Liver (tissue), 9 donors: ENCODE measurements around the gene ZNF860. TPM values are rescaled to one million over a fixed set of nuclear protein-coding genes. Genes with fewer than 3 reads are reported as not detected.
A peak's percentile ranks its signal among the peaks of the same experiment; 100 is the strongest.

Experiments used
- DNase-seq: peaks from one replicate; pipeline ENCODE4 v3.0.0-alpha.2; 2017; ENCODE audit warnings: low spot score
- H3K27ac ChIP-seq, 2 donors: one replicate each; pipeline ENCODE4 v1.7.0; 2013; ENCODE audit warnings: inconsistent platforms in 2 of 2, low read length in 2 of 2, control low read depth in 1 of 2, low read depth in 1 of 2, mild to moderate bottlenecking in 1 of 2
- H3K27me3 ChIP-seq, 4 donors: one replicate each; pipeline versions ENCODE4 v1.6.1 to v1.7.0; 2013; ENCODE audit warnings: low read length in 3 of 4, inconsistent platforms in 1 of 4, mild to moderate bottlenecking in 1 of 4, moderate library complexity in 1 of 4; ENCODE audit not compliant: control insufficient read depth in 4 of 4, insufficient read depth in 4 of 4
- H3K36me3 ChIP-seq, 4 donors: one replicate each; pipeline versions ENCODE4 v1.6.1 to v1.7.0; 2013; ENCODE audit warnings: low read length in 3 of 4, mild to moderate bottlenecking in 3 of 4, low read depth in 1 of 4, moderate library complexity in 1 of 4; ENCODE audit not compliant: control insufficient read depth in 4 of 4, insufficient read depth in 3 of 4
- H3K4me1 ChIP-seq, 4 donors: one replicate each; pipeline versions ENCODE4 v1.6.1 to v1.7.0; 2013; ENCODE audit warnings: low read length in 3 of 4, mild to moderate bottlenecking in 3 of 4, moderate library complexity in 1 of 4; ENCODE audit not compliant: control insufficient read depth in 4 of 4, insufficient read depth in 4 of 4
- H3K4me3 ChIP-seq, 3 donors: one replicate each; pipeline versions ENCODE4 v1.6.1 to v1.7.0; 2013; ENCODE audit warnings: low read length in 3 of 3, control low read depth in 1 of 3, low read depth in 1 of 3, mild to moderate bottlenecking in 1 of 3
- H3K9ac ChIP-seq, 2 donors: one replicate each; pipeline ENCODE4 v1.7.0; 2013; ENCODE audit warnings: low read length in 2 of 2, mild to moderate bottlenecking in 2 of 2, moderate library complexity in 2 of 2, control low read depth in 1 of 2, low read depth in 1 of 2
- H3K9me3 ChIP-seq, 4 donors: one replicate each; pipeline versions ENCODE4 v1.6.1 to v1.7.0; 2013; ENCODE audit warnings: low read length in 3 of 4; ENCODE audit not compliant: control insufficient read depth in 4 of 4
- ATF3 ChIP-seq: IDR thresholded peaks from 2 replicates; pipeline ENCODE4 v1.6.1; 2016; ENCODE audit warnings: antibody characterized with exemption
- EGR1 ChIP-seq, 2 donors: IDR thresholded peaks; 2 replicates each; pipeline ENCODE4 v1.6.1; 2016 to 2018; ENCODE audit warnings: antibody characterized with exemption in 2 of 2, low read depth in 2 of 2
- FOXA1 ChIP-seq: IDR thresholded peaks from 2 replicates; pipeline ENCODE4 v1.6.1; 2016; ENCODE audit warnings: antibody characterized with exemption
- HNF4A ChIP-seq, 2 donors: conservative IDR thresholded peaks; 2 replicates each; pipeline ENCODE4 v1.6.1; 2016; ENCODE audit warnings: antibody characterized with exemption in 2 of 2, mild to moderate bottlenecking in 2 of 2
- HNF4G ChIP-seq: IDR thresholded peaks from 2 replicates; pipeline ENCODE4 v1.6.1; 2016; ENCODE audit warnings: antibody characterized with exemption
- NR2F2 ChIP-seq: IDR thresholded peaks from 2 replicates; pipeline ENCODE4 v1.6.1; 2016; ENCODE audit warnings: antibody characterized with exemption
- RAD21 ChIP-seq, 2 donors: IDR thresholded peaks; 2 replicates each; pipeline ENCODE4 v1.6.1; 2016; ENCODE audit warnings: antibody characterized with exemption in 2 of 2, mild to moderate bottlenecking in 2 of 2
- RXRA ChIP-seq, 2 donors: IDR thresholded peaks; 2 replicates each; pipeline ENCODE4 v1.6.1; 2017 to 2018; ENCODE audit warnings: antibody characterized with exemption in 2 of 2, mild to moderate bottlenecking in 1 of 2
- YY1 ChIP-seq: IDR thresholded peaks from 2 replicates; pipeline ENCODE4 v1.6.1; 2016; ENCODE audit warnings: antibody characterized with exemption, mild to moderate bottlenecking
- WGBS: extraction: QIAGEN DNeasy Blood & Tissue Kit; methylation state at CpG from one replicate; pipeline ENCODE4 v1.1.7; 2013; 5-methylcytosine and 5-hydroxymethylcytosine counted together
- polyA plus RNA-seq, 2 donors: library from polyadenylated mRNA; stranded (reverse) in 1 of 2; unstranded in 1 of 2; fragments of 200-250 nt in 1 of 2; fragments of >200 nt in 1 of 2; fragmentation: Nextera tagmentation in 1 of 2; extraction: Ambion mirVana in 1 of 2; gene quantifications; one replicate each; pipeline versions ENCODE4 v1.2.1 to v1.2.3, GENCODE V29; 2013 to 2015
- total RNA-seq, 2 donors: library from RNA; depleted of rRNA; stranded (reverse); fragments of >200 nt; gene quantifications; one replicate each; pipeline ENCODE4 v1.2.3, GENCODE V29; 2014
- TF ChIP-seq, protein P1 (sequence below): IDR thresholded peaks from 2 replicates; pipeline ENCODE4 v1.6.1; 2016; ENCODE audit warnings: antibody characterized with exemption
- TF ChIP-seq, protein P2 (sequence below): IDR thresholded peaks from 2 replicates; pipeline ENCODE4 v1.6.1; 2016; ENCODE audit warnings: antibody characterized with exemption
- TF ChIP-seq, protein P3 (sequence below): fragments of 150-350 bp; IDR thresholded peaks from 2 replicates; pipeline ENCODE4 v1.5.1; 2017; ENCODE audit warnings: improper control_type of control experiment, low read depth, low read length; ENCODE audit not compliant: missing input control
- donor health status: healthy.
- donor health status: healthy.
- donor health status: healthy.
- donor health status: healthy.
- donor health status: healthy.

Gene ZNF860
- total and polyA plus RNA-seq, 4 donors, result 0.10 to 0.42 (median 0.17) TPM; not detected in 1

DNA sequence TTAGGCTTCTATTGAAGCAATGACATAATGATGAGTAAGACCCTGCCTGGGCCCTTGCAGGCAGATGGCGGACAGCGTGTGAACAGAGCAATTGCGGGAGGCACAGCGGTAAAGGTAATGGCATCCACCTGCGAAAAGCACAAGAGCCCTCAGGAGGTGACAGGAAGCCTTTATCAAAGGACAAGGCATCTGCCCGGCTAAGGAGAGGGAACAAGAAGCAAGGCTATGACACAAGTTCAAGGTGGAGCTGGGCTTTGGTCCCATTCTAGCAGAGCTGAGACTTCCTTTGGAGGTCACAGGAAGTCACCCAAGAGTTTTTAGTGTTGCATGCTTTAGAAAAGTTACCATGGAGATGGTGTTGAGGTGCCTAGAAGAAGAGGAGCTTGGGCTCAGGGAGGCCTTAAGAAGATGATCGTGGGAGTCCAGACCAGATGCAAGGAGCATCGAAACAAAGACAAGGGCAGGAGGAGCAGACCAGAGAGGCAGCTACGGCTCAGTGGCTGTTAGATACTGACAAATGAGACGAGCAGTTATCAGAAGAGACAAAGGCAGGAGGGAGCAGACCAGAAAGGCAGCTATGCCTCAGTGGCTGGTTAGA lies 35.0 kb upstream of the ZNF860 start:
- Histone ChIP-seq H3K27ac (no peak overlapping the region), H3K4me3 (no peak overlapping the region), H3K27me3 (peaks cover 0 to 6% (median 0%) of the 10 kb centered on the region in 4 donors), H3K36me3 (no peaks in the 10 kb centered on the region), H3K9me3 (peaks cover 0 to 10% (median under 1%) of the 10 kb centered on the region in 4 donors), H3K9ac (no peak overlapping the region), H3K4me1 (no peaks in the 10 kb centered on the region)
- TF ChIP-seq NR2F2, result peak; percentile 56
- TF ChIP-seq, protein P1, sequence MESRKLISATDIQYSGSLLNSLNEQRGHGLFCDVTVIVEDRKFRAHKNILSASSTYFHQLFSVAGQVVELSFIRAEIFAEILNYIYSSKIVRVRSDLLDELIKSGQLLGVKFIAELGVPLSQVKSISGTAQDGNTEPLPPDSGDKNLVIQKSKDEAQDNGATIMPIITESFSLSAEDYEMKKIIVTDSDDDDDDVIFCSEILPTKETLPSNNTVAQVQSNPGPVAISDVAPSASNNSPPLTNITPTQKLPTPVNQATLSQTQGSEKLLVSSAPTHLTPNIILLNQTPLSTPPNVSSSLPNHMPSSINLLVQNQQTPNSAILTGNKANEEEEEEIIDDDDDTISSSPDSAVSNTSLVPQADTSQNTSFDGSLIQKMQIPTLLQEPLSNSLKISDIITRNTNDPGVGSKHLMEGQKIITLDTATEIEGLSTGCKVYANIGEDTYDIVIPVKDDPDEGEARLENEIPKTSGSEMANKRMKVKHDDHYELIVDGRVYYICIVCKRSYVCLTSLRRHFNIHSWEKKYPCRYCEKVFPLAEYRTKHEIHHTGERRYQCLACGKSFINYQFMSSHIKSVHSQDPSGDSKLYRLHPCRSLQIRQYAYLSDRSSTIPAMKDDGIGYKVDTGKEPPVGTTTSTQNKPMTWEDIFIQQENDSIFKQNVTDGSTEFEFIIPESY, result no peak
- DNase-seq, result no peak
- WGBS, result 75% methylated on average over 10 of the region's 10 CpGs

DNA sequence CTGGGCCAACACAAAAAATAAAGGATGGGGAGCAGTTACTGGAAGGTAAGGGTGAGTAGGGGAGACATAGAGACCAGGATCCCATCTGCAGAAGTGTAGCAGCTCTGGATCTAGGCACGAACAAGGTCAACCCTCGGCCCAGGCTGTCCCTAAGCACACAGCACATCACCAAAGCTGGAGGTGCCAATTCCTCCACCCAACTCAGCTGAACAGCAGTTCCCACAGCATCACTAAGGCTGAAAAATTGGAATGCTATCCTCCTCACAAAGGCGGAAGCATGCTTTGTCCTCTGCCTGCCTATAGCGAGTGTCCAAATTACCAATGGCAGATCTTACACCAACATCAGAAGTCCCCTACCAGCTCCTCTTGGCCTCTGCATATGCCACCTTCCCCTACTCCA lies 34.4 kb upstream of the ZNF860 start:
- H3K4me1 ChIP-seq, result no peaks in the 10 kb centered on the region
- WGBS, result 94% methylated on average over 4 of the region's 4 CpGs
- TF ChIP-seq, protein P1, result no peak
- TF ChIP-seq NR2F2 (no peak), EGR1 (IDR thresholded peaks at IDR 0.05; ENCODE audit: low read depth in 2 of 2) (no peak), HNF4A (conservative IDR thresholded peaks at IDR 0.05) (no peak)
- TF ChIP-seq, protein P2, sequence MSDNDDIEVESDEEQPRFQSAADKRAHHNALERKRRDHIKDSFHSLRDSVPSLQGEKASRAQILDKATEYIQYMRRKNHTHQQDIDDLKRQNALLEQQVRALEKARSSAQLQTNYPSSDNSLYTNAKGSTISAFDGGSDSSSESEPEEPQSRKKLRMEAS, result no peak
- TF ChIP-seq, protein P3, sequence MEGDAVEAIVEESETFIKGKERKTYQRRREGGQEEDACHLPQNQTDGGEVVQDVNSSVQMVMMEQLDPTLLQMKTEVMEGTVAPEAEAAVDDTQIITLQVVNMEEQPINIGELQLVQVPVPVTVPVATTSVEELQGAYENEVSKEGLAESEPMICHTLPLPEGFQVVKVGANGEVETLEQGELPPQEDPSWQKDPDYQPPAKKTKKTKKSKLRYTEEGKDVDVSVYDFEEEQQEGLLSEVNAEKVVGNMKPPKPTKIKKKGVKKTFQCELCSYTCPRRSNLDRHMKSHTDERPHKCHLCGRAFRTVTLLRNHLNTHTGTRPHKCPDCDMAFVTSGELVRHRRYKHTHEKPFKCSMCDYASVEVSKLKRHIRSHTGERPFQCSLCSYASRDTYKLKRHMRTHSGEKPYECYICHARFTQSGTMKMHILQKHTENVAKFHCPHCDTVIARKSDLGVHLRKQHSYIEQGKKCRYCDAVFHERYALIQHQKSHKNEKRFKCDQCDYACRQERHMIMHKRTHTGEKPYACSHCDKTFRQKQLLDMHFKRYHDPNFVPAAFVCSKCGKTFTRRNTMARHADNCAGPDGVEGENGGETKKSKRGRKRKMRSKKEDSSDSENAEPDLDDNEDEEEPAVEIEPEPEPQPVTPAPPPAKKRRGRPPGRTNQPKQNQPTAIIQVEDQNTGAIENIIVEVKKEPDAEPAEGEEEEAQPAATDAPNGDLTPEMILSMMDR, result no peak

GRCh38 chr3:31947671-31948091 lies 33.9 kb upstream of the ZNF860 start:
- TF ChIP-seq NR2F2 (no peak), FOXA1 (no peak), RAD21 (IDR thresholded peaks at IDR 0.05) (no peak), ATF3 (no peak), EGR1 (IDR thresholded peaks at IDR 0.05; ENCODE audit: low read depth in 2 of 2) (no peak), HNF4A (conservative IDR thresholded peaks at IDR 0.05) (no peak), RXRA (IDR thresholded peaks at IDR 0.05) (no peak), YY1 (no peak), HNF4G (no peak)
- TF ChIP-seq, protein P3, result no peak
- TF ChIP-seq, protein P1, result no peak

More for the DNA sequence above, 34.4 kb upstream of the ZNF860 start:
- peaks cover 0 to 8% (median under 1%) of the 10 kb centered on the region in 4 donors for H3K27me3 ChIP-seq
- no peak overlapping the region for H3K4me3 ChIP-seq
- DNase-seq, result no peak
- no peaks in the 10 kb centered on the region for H3K36me3 ChIP-seq
- H3K9ac ChIP-seq, result no peak overlapping the region
- no peak overlapping the region for H3K27ac ChIP-seq
- H3K9me3 ChIP-seq, result peaks cover 0 to 10% (median under 1%) of the 10 kb centered on the region in 4 donors

More at GRCh38 chr3:31947671-31948091, 33.9 kb upstream of the ZNF860 start:
- H3K9me3 ChIP-seq, result peaks cover 0 to 10% (median under 1%) of the 10 kb centered on the region in 4 donors
- H3K4me1 ChIP-seq, result no peaks in the 10 kb centered on the region
- H3K36me3 ChIP-seq, result no peaks in the 10 kb centered on the region
- no peak overlapping the region for H3K27ac ChIP-seq
- 47% methylated on average over 6 of the region's 6 CpGs for WGBS
- no peak overlapping the region for H3K9ac ChIP-seq
- peaks cover 0 to 11% (median 2%) of the 10 kb centered on the region in 4 donors for H3K27me3 ChIP-seq
- no peak overlapping the region for H3K4me3 ChIP-seq
- DNase-seq, result no peak
